AG04450 (cell line): ENCODE measurements around the gene TRAK1. TPM values are rescaled to one million over a fixed set of nuclear protein-coding genes. Genes with fewer than 3 reads are reported as not detected.

Experiments
- CTCF ChIA-PET: fragments of 300-600, 350-600 bp; formaldehyde crosslinking; extraction: SDS; loops from one replicate; lab custom pipeline; 2022; ENCODE audit warnings: antibody characterized with exemption, inconsistent platforms; lab: Charles Lee
- POLR2A ChIA-PET: fragments of 350-600 bp; formaldehyde crosslinking; extraction: SDS; loops from one replicate; lab custom pipeline; 2021; ENCODE audit warnings: antibody characterized with exemption, inconsistent platforms; lab: Yijun Ruan, JAX
- DNase-seq: peaks from one replicate; pipeline ENCODE4 v3.0.0-alpha.2; 2011; ENCODE audit warnings: low read depth, low spot score
- H3K27ac ChIP-seq: one replicate; pipeline ENCODE4 v1.5.1; 2012; ENCODE audit warnings: low read depth, low read length, control low read depth
- H3K27me3 ChIP-seq: one replicate; pipeline ENCODE4 v1.6.0; 2012; ENCODE audit warnings: low read length; ENCODE audit not compliant: control insufficient read depth, insufficient read depth
- H3K4me3 ChIP-seq: 2 replicates; pipeline ENCODE4 v1.5.1; 2011; ENCODE audit warnings: mild to moderate bottlenecking, low read depth, low read length, control low read depth
- H3K9me3 ChIP-seq: 2 replicates; pipeline ENCODE4 v1.5.1; 2012; ENCODE audit warnings: low read length; ENCODE audit not compliant: control insufficient read depth, insufficient read depth
- CTCF ChIP-seq: IDR thresholded peaks from 2 replicates; pipeline ENCODE4 v1.5.1; 2011; ENCODE audit warnings: low read depth, low read length, control low read depth, inconsistent platforms
- polyA plus RNA-seq: library from polyadenylated mRNA; depleted of rRNA; stranded (reverse); fragments of >200 nt; gene quantifications from 2 replicates; pipeline ENCODE4 v1.2.3, GENCODE V29; 2011

Gene TRAK1
- polyA plus RNA-seq, 1 experiment = 22.3 TPM

DNA sequence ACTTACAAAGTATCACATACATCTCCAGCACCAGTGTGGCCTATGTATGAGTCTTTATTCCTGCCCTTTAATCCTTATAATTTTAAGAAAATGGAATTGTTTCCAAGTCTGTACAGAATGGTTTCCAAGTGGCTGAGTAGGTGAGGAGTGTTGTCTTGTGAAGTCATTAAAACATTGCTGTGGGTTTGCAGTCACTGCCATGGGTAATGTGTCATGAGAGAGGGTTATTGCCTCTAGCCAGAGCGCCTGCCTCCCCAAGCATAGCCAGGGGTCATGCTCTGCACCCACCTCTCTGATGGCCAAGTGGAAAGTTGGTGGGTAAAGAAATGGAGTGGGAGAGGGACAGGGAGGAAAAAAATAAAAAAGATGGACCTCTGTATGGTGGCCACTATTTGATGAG, 25.3 kb downstream of the TRAK1 start:
- POLR2A ChIA-PET = no interaction called here
- no peak overlapping the region for H3K27ac ChIP-seq
- no peak for TF ChIP-seq CTCF
- H3K27me3 ChIP-seq = no peaks in the 10 kb centered on the region
- no peak overlapping the region for H3K4me3 ChIP-seq
- CTCF ChIA-PET = interaction anchor here (0.5 to 6.4 kb wide), 5 partner anchors 74 to 258 kb away, joined by 3 to 77 read pairs (median 5); no protein-coding TSS in a partner anchor
- DNase-seq = no peak
- H3K9me3 ChIP-seq = no peaks in the 10 kb centered on the region

DNA sequence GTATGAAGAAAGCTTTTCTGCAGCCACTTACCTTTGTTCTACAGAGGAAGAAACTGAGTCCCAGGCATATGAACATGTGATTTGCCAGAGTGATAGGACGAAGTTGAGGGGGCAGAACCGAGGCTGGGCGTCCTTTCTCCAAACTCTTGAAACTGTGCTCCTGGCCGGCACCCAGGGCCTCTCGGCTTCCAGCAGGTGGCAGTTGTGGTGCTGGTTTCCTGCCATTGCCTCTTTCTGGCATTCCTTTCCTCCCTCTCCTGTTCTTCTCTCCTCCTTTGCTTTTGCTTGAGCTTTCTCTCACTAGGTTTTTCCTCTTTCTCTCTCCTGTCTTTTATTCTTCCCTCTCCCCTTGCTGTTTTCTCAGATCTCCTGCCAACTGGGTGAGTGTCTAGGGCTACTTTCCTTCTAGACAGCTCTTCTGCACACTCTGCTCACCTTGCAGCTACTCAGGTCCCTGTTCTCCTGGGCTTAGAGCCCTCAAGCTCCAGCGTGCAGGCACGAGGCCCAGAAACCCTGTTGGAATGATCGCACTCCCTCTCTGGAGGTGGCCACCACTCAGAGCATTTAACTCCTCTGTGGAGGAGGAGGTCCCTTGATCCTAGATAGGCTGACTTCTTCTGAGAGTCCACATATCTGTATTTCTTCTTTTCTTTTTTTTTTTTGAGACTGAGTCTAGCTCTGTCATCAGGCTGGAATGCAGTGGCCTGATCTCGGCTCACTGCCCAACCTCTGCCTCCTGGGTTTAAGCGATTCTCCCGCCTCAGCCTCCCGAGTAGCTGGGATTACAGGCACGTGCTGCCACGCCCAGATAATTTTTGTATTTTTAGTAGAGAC, 26.2 kb downstream of the TRAK1 start:
- TF ChIP-seq CTCF = peak; percentile 61
- no peaks in the 10 kb centered on the region for H3K9me3 ChIP-seq
- H3K27ac ChIP-seq = peak overlapping the region; percentile 70
- POLR2A ChIA-PET = interaction anchor here (0.7 kb wide), 1 partner anchor 14 kb away, joined by 3 read pairs; no protein-coding TSS in a partner anchor
- CTCF ChIA-PET = interaction anchor here (0.5 to 6.4 kb wide), 19 partner anchors 13 to 326 kb away, joined by 3 to 77 read pairs (median 4); no protein-coding TSS in a partner anchor
- DNase-seq = no peak
- H3K27me3 ChIP-seq = no peaks in the 10 kb centered on the region
- H3K4me3 ChIP-seq = peak overlapping the region; percentile 20

GRCh38 chr3:42118762-42119361, 27.7 kb downstream of the TRAK1 start:
- TF ChIP-seq CTCF = peak; percentile 44
- Histone ChIP-seq H3K27me3 (no peaks in the 10 kb centered on the region), H3K27ac (no peak overlapping the region), H3K9me3 (no peaks in the 10 kb centered on the region), H3K4me3 (no peak overlapping the region)
- CTCF ChIA-PET = interaction anchor here (0.6 to 6.4 kb wide), 8 partner anchors 11 to 325 kb away, joined by 3 to 77 read pairs (median 5); no protein-coding TSS in a partner anchor
- no peak for DNase-seq
- POLR2A ChIA-PET = no interaction called here

DNA sequence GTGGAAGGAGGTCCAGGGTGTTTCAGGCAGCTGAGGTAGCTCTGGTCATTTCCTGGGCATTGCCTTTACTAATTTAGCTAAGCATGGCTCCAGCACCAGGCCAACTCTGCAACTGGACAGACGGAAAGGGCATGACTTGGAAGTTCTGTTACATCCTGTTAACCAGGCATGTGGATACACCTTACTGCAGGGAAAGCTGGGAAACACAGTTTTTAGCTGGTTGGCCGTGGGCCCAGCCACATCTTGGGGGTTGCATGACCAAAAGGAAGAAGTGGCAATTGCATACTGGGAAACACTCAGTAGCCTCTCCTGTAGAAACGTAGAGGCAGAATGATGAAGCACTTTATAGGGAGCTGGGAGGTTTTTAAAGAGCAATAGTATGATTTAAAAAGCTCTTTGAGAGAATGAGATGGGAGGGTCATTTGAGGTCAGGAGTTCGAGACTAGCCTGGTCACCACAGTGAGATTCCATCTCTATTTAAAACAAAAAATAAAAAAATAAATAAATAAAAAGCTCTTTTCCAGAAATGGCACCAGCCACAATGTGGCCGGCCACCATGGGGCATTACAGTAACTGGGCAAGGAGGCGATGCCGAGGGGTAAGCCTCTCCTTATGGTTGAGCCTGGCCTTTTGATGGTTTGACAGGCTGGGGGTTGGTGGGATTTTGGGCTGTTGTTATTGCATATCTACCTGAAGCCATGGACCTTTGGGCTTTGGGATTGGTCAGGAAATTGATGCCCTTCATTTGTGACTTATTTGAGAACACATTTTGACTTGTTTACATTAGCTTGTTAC, 28.6 kb downstream of the TRAK1 start:
- H3K4me3 ChIP-seq = no peak overlapping the region
- no peaks in the 10 kb centered on the region for H3K27me3 ChIP-seq
- ChIA-PET POLR2A (interaction anchor here (0.6 kb wide), 1 partner anchor 115 kb away, joined by 6 read pairs; no protein-coding TSS in a partner anchor), CTCF (interaction anchor here (0.8 to 6.4 kb wide), 7 partner anchors 10 to 324 kb away, joined by 3 to 77 read pairs (median 5); no protein-coding TSS in a partner anchor)
- TF ChIP-seq CTCF = no peak
- no peak overlapping the region for H3K27ac ChIP-seq
- no peak for DNase-seq
- H3K9me3 ChIP-seq = no peaks in the 10 kb centered on the region
